SK-N-MC (cell line): ENCODE measurements around the gene GPC6.

Source experiments
- DNase-seq: peaks from one replicate; pipeline ENCODE4 v3.0.0-alpha.2; 2011; ENCODE audit warnings: low read depth, low spot score
- H3K27ac ChIP-seq: fragments of 200-600 bp; sonication (generic); 2 replicates; pipeline ENCODE4 v1.5.1; 2016; ENCODE audit warnings: mixed run types
- H3K36me3 ChIP-seq: fragments of 200-600 bp; sonication (generic); 2 replicates; pipeline ENCODE4 v1.6.1; 2017; ENCODE audit warnings: antibody characterized with exemption, low read length, mixed read lengths; ENCODE audit not compliant: insufficient read depth
- H3K4me3 ChIP-seq: fragments of 200-600 bp; sonication (generic); 2 replicates; pipeline ENCODE4 v1.5.1; 2016
- H3K9ac ChIP-seq: fragments of 200-600 bp; sonication (generic); 2 replicates; pipeline ENCODE4 v1.8.0; 2017; ENCODE audit warnings: mixed run types, mixed read lengths; ENCODE audit not compliant: insufficient read length
- H3K9me3 ChIP-seq: fragments of 200-600 bp; sonication (generic); 2 replicates; pipeline ENCODE4 v1.6.1; 2017; ENCODE audit warnings: low read depth, mild to moderate bottlenecking, antibody characterized with exemption, low read length, moderate library complexity, mixed read lengths
- EZH2 ChIP-seq: fragments of 200-600 bp; sonication (generic); IDR thresholded peaks from one replicate; pipeline ENCODE4 v1.6.1; 2017; ENCODE audit warnings: antibody characterized with exemption
- FOXP2 ChIP-seq: optimal IDR thresholded peaks from 2 replicates; pipeline ENCODE3; 2011; ENCODE audit warnings: mild to moderate bottlenecking, moderate library complexity; ENCODE audit not compliant: insufficient read depth; ENCODE audit errors: extremely low read length, control extremely low read depth
- POLR2AphosphoS5 ChIP-seq: IDR thresholded peaks from 2 replicates; pipeline ENCODE4 v1.6.1; 2012; ENCODE audit warnings: mild to moderate bottlenecking, low read depth, low read length, borderline replicate concordance

The GPC6 gene

GRCh38 chr13:93372856-93373255 lies 146.2 kb downstream of the GPC6 start:
- Histone ChIP-seq H3K9ac (no peak overlapping the region), H3K9me3 (no peaks in the 10 kb centered on the region), H3K27ac (no peak overlapping the region), H3K36me3 (no peaks in the 10 kb centered on the region), H3K4me3 (no peak overlapping the region)
- no peak for DNase-seq
- TF ChIP-seq EZH2 = no peak
- no peak for TF ChIP-seq FOXP2
- TF ChIP-seq POLR2AphosphoS5 = no peak

GRCh38 chr13:93375491-93375890 lies 148.9 kb downstream of the GPC6 start:
- Histone ChIP-seq H3K27ac (no peak overlapping the region), H3K36me3 (no peaks in the 10 kb centered on the region), H3K4me3 (no peak overlapping the region), H3K9ac (no peak overlapping the region), H3K9me3 (no peaks in the 10 kb centered on the region)
- TF ChIP-seq EZH2 (no peak), POLR2AphosphoS5 (no peak), FOXP2 (no peak)
- no peak for DNase-seq

- no peak for TF ChIP-seq EZH2
- TF ChIP-seq FOXP2 = no peak
- TF ChIP-seq POLR2AphosphoS5 = no peak
- DNase-seq = no peak
- Histone ChIP-seq H3K9ac (no peak overlapping the region), H3K27ac (no peak overlapping the region), H3K9me3 (no peaks in the 10 kb centered on the region), H3K36me3 (no peaks in the 10 kb centered on the region), H3K4me3 (no peak overlapping the region)
These were observed 150.6 kb downstream of the GPC6 start for GRCh38 chr13:93377196-93377595.

GRCh38 chr13:93378184-93378583 lies 151.6 kb downstream of the GPC6 start:
- TF ChIP-seq EZH2 = no peak
- TF ChIP-seq POLR2AphosphoS5 = no peak
- no peak for TF ChIP-seq FOXP2
- no peak overlapping the region for H3K4me3 ChIP-seq
- H3K36me3 ChIP-seq = no peaks in the 10 kb centered on the region
- H3K9ac ChIP-seq = no peak overlapping the region
- H3K27ac ChIP-seq = no peak overlapping the region
- DNase-seq = no peak
- H3K9me3 ChIP-seq = no peaks in the 10 kb centered on the region

GRCh38 chr13:93386116-93386515 lies 159.5 kb downstream of the GPC6 start:
- Histone ChIP-seq H3K4me3 (no peak overlapping the region), H3K36me3 (no peaks in the 10 kb centered on the region), H3K9ac (no peak overlapping the region), H3K9me3 (no peaks in the 10 kb centered on the region), H3K27ac (no peak overlapping the region)
- no peak for DNase-seq
- TF ChIP-seq FOXP2 (no peak), POLR2AphosphoS5 (no peak), EZH2 (no peak)

- no peaks in the 10 kb centered on the region for H3K36me3 ChIP-seq
- H3K27ac ChIP-seq = no peak overlapping the region
- DNase-seq = no peak
- H3K9me3 ChIP-seq = no peaks in the 10 kb centered on the region
- H3K9ac ChIP-seq = no peak overlapping the region
- no peak for TF ChIP-seq EZH2
- no peak for TF ChIP-seq FOXP2
- no peak overlapping the region for H3K4me3 ChIP-seq
These were observed 162.1 kb downstream of the GPC6 start for GRCh38 chr13:93388701-93389100.

GRCh38 chr13:93397619-93398018 lies 171.0 kb downstream of the GPC6 start:
- Histone ChIP-seq H3K36me3 (no peaks in the 10 kb centered on the region; the same call in 1 of the 2 replicates), H3K4me3 (no peak overlapping the region; the same call in 1 of the 2 replicates), H3K9me3 (no peaks in the 10 kb centered on the region), H3K27ac (peak overlapping the region; percentile 49; the same call in 1 of the 2 replicates), H3K9ac (no peak overlapping the region)
- no peak for DNase-seq
- no peak for TF ChIP-seq EZH2
- TF ChIP-seq POLR2AphosphoS5 = no peak
- no peak for TF ChIP-seq FOXP2

GRCh38 chr13:93398167-93399035 lies 171.8 kb downstream of the GPC6 start:
- DNase-seq = no peak
- Histone ChIP-seq H3K36me3 (no peaks in the 10 kb centered on the region; the same call in 1 of the 2 replicates), H3K9me3 (no peaks in the 10 kb centered on the region), H3K9ac (no peak overlapping the region), H3K4me3 (no peak overlapping the region; the same call in 1 of the 2 replicates), H3K27ac (peak overlapping the region; percentile 49; the same call in 1 of the 2 replicates)
- TF ChIP-seq FOXP2 (no peak), EZH2 (no peak), POLR2AphosphoS5 (no peak)

- Histone ChIP-seq H3K27ac (no peak overlapping the region), H3K9ac (no peak overlapping the region), H3K36me3 (no peaks in the 10 kb centered on the region; the same call in 1 of the 2 replicates), H3K4me3 (no peak overlapping the region), H3K9me3 (no peaks in the 10 kb centered on the region)
- TF ChIP-seq POLR2AphosphoS5 = no peak
- TF ChIP-seq FOXP2 = no peak
- TF ChIP-seq EZH2 = no peak
- DNase-seq = no peak
These were observed 172.6 kb downstream of the GPC6 start for GRCh38 chr13:93399212-93399611.
